Activated naive CD4-positive, alpha-beta T cell (primary cell): ENCODE results near the gene DUS1L.
A peak's percentile ranks its signal among the peaks of the same experiment; 100 is the strongest.

Experiments used
- DNase-seq, 4 experiments: peaks; one replicate each; lab custom pipeline; 2025; lab: John Stamatoyannopoulos, UW

DUS1L gene

DNA sequence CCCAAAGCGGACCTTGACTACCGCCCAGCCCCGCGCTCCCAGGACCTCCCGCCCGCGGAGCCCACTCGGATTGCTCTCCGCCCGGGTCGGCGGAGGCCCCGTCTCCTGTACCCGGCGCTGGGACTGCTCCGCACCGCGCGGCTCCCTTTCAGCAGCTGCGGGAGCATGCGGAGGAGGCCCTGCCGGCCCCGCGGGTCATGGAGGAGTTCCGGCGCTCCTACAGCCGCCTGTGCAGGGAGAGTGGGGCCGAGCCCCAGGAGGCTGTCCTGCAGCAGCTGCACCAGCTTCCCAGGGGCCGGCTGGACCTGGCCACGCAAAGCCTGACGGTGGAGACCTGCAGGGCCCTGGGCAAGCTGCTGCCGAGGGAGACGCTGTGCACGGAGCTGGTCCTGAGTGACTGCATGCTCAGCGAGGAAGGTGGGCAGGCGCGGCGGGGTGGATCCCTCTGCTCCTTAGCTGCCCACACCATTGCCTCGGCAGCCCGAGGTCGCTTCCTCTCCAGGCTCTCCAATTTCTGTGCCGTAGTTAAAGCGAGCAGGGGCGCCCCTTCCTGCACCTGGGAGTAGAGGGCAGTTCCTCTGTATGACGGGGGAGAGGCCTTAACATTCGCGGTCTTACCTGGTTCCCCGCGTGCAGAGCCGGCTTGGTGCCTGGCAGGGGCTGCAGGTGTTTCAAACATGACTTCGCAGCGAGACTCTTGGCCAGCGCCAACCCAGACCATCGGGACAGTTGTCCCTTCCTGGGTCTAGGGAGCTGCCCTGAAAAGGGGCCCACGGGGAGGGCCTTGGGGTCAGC is 42.0 kb downstream of the DUS1L start:
- no peak for DNase-seq

- DNase-seq = peak; percentile 99 to 100 (median 99)
Measured at GRCh38 chr17:82022981-82023446, 42.6 kb downstream of the DUS1L start, which contains the start of gene LRRC45. Gene LRRC45 (plus strand): TSS chr17:82023305. CDS start chr17:82023644, 339 bp downstream.

DNA sequence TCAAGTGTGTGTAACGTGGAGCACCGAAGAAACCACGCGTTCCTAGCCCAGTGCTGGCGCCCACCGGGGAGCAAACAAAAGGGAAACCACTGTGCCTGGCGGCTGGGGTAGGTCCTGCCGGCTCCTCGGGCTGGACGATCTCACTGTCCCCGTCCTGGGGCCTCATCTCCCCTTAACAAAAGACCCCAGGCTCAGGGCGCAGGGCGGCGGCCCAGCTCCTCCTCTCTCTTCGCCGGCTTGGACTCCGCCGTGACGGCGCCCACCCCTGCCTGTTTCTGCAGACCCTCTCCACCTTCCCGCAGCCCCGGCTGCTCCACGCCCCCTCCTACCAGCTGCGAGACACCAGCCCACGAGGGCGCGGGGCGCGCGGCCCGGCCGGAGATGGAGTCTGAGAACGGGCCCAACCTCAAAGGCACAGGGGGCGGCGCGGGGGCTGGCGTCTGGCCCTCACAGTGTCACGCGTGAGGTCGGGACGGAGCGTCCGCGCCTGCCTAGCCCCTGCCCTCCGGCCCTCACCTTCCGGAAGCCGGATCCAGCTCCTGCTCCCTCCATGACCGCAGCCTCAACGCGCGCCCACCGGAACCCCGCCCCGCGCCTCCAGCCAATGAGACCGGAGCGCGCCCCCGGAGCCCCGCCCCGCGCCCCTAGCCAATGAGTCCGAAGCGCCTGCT is 43.2 kb downstream of the DUS1L start, which contains the start of gene CENPX:
CENPX (minus strand) TSS at position 569 of the 671 bp plus-strand sequence; CDS start at position 552, 17 bp downstream.
- no peak for DNase-seq

GRCh38 chr17:82021900-82022309 is 43.7 kb downstream of the DUS1L start:
- DNase-seq = no peak

- DNase-seq = peak in 2 of 4 experiments; percentile 26 to 47
Measured at GRCh38 chr17:82021107-82021899, 44.3 kb downstream of the DUS1L start.

- no peak for DNase-seq
Measured at GRCh38 chr17:82020572-82021106, 45.0 kb downstream of the DUS1L start.

GRCh38 chr17:82019690-82020571 is 45.7 kb downstream of the DUS1L start:
- DNase-seq = peak; percentile 37 to 55 (median 44)

DNA sequence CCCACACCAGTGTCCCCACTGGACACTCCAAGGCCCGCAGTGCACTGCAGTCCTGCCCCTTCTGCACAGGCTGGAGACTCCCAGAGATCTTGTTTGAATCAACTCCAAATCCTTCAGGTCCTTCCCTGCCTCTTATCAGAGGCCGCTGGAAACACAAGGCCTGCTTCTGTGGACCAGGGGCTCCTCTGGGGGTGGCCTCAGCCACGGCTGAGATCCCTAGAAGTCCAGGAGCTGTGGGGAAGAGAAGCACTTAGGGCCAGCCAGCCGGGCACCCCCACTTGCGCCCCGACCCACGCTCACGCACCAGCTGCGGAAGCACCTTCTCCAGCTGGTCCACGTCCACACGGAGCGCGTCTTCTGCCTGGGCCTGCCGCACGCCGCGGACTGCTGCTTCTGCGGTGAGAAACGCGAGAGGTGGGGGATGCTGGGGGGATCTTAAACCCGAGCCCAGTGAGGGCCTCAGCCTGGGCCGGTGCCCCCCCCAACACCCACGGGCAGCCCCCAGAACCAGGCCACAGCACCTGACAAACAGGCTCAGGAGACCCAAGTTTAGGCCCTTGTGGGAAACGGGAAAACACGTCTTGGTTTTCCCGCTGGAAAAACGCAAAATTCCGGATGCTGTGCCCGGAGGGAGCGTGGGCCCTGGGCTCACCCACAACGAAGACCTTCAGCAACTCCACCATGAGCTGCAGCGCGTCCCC is 46.5 kb downstream of the DUS1L start:
- no peak for DNase-seq

DNA sequence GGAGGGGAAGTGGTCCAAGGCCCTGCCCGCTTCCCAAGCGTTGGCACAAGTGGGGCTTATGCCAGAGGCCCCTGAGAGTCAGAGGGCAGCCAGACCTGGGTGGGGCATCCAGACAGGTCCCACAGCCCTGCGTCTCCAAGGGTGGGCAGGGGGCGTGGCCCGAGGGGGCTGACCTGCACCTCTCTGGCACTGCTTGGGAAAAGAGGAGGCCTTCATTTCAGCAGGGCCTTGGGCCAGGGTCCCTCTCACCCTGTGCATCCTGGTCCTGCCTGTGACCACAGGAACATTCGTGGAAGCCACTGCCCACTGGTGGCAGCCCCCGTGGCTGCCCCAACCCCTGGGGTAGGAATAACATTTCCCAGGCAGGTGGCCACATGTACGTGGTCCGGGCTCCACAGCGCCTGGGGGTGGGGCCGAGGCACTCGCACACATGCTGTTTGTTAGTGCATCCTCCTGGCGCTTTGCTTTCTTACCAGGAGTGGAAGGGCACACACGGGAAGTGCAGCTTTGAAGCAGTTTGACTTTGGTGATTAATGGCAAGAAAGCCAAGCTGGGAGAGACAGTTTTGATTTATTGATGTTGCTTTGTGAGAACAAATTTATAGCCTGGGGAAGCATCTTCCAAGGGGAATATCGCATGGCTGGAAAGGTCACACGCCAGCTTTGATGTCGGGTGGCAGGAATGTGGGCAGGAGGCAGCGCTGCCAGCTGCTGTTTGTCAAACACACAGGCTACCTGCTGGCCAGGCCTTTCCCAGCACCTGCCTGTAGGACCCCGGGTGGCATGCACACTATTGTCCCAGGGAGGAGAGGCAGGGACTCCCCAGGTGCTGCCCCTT is 47.2 kb downstream of the DUS1L start:
- no peak for DNase-seq

DNA sequence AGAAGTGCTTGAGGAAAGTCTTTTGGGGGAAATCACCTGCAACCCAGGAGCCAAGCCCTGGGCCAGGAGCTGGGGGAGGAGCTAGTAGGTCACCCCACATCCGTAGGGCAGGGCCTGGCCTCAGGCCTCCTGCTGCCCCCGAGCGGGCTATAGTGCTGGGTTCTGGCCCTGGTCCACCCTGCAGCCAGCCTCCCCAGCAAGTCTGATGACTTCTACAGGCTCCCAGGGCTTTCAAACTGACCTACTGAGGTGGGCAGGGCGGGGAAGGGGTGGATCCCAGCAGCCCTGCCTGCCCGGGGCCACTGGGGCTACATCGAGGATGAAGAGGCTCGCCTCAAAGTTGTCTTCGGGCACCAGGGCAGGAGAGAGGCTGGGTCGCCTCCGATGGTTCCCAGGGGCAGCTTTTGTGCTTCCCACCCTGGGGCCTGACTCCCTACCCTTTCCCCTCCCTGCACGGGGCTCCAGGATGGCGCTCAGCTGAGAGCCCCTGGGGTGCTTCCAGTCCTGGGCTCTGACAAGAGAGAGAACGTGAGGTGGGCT is 47.9 kb downstream of the DUS1L start:
- no peak for DNase-seq

DNA sequence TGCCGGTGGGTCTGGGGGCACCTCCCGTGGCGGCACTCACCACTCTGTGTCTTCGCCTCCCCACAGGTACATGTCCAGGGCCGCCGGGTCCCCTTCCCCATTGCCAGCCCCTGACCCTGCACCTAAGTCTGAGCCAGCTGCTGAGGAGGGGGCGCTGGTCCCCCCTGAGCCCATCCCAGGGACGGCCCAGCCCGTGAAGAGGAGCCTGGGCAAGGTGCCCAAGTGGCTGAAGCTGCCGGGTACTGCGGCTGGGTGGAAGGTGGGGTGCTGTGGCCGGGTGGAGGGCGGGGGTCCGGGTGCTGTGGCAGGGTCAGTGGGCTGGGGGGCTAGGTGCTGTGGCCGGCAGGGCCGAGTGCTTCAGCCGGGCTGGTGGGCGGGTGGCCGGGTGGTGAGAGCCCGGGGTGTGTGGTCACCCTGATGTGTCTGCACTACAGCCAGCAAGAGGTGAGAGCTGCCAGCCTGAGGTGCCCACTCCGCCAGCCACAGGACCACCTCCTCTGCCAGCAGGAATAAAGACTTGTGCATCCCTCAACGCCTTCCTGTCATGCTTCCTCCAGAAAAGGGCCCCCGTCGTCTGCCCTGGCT is 48.6 kb downstream of the DUS1L start:
- no peak for DNase-seq

- no peak for DNase-seq
Measured at GRCh38 chr17:82016061-82016874, 49.3 kb downstream of the DUS1L start.

DNA sequence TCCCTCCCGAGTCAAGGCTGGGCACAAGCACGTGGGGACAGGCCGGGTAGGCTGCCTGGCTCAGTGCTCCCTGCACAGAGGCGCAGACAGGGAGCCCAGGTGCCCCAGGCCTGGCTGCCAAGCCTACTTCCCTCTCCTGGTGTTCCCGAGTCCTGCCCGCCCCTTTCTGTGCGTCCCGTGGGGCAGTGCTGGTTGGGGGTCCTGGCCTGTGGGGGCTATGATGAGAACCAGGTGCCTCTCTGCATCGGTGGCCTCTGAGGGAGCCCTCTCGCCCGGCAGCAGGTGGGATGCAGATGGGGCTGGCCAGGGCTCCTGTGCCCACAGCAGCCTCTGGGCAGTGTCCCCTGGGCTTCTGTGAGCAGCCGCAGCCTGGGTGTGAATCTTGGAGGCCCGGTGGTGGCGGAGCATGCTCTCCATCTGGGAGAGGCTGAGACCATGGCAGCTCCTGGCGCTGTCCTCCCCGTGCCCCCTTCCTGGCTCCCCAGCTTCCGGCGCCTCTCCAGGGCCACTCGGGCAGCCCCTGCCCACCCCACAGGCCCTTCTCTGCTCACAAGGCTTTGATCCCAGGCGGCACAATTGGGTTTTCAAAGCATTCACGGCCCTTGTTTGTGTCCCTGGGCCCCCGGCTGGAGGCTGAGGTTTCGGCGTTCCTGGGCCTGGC is 50.2 kb downstream of the DUS1L start:
- DNase-seq = no peak

GRCh38 chr17:82014971-82015310 is 50.7 kb downstream of the DUS1L start:
- no peak for DNase-seq

DNA sequence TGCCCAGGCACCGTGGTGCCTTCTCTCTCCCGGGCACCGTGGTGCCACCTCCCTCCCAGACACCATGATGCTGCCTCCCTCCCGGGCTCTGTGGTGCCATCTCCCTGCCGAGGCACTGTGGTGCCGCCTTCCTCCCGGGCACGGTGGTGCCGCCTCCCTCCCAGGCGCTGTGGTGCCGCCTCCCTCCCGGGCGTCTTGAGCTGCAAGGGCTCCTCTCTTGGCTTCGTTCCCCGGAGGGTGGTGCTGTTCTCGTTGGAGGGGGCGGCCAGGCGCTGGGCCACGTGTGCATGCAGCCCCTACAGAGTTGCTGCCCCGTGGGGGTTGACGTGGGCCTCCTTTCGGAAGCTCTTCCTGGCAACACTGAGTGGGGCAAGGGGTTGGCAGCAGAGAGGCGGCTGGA is 51.2 kb downstream of the DUS1L start:
- DNase-seq = no peak

GRCh38 chr17:82013772-82014321 is 51.8 kb downstream of the DUS1L start:
- DNase-seq = no peak

DNA sequence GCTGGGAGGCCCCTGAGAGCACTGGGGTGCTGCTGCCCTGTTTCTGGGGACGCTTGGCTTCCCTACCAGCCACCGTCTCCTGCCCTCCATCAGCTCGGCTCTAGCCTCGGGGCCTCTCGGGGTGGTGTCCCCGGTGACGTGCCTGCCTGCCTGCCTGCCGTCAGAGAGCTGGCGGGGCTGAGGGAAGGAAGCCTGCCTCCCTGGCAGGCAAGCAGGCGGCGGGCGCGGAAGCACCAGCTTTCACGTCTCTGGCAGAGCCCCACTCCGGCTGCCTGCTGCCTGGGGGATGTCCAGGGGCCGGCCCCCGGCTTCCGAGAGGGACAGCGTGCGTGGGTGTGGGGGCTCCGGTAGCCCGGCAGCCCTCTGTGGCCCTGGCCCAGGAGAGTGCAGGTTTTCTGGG is 52.3 kb downstream of the DUS1L start:
- no peak for DNase-seq
